ENCODE measurements around the gene CADPS.

DNA sequence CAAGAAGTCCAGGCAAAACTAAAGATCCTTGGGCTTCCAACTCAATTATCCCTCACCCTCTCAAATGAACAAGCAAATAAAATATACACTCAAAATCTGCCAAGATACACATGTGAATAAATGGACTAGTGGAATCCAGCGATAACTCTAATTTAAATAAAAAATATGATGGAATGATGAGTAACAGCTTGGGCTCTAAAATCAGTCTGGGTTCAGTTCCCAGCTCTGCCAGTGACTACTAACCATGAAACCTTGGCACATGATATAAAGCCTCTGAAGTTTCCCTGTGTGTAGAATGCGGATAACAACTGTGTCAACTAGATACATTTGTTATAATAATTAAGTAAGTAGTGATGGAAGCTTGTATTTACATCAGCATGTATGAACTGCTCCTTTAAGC is 81.3 kb downstream of the CADPS start:
- TF ChIP-seq, protein P1, sequence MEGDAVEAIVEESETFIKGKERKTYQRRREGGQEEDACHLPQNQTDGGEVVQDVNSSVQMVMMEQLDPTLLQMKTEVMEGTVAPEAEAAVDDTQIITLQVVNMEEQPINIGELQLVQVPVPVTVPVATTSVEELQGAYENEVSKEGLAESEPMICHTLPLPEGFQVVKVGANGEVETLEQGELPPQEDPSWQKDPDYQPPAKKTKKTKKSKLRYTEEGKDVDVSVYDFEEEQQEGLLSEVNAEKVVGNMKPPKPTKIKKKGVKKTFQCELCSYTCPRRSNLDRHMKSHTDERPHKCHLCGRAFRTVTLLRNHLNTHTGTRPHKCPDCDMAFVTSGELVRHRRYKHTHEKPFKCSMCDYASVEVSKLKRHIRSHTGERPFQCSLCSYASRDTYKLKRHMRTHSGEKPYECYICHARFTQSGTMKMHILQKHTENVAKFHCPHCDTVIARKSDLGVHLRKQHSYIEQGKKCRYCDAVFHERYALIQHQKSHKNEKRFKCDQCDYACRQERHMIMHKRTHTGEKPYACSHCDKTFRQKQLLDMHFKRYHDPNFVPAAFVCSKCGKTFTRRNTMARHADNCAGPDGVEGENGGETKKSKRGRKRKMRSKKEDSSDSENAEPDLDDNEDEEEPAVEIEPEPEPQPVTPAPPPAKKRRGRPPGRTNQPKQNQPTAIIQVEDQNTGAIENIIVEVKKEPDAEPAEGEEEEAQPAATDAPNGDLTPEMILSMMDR (conservative IDR thresholded peaks at IDR 0.05), result no peak
- TF ChIP-seq ZFX (IDR thresholded peaks at IDR 0.05), result no peak
